ENCODE data around the gene SOX12. TPM values are rescaled to one million over a fixed set of nuclear protein-coding genes. Genes with fewer than 3 reads are reported as not detected.
A peak's percentile ranks its signal among the peaks of the same experiment; 100 is the strongest.

SOX12 gene
- polyA plus RNA-seq, 3 donors = 0.03 to 0.51 (median 0.12) TPM

- H3K4me2 ChIP-seq (replicated peaks; ENCODE audit: extremely low read depth, low read length, poor library complexity, severe bottlenecking) = no peak overlapping the region
- Mint-ChIP-seq H3K4me1 (peaks cover 38% of the 10 kb centered on the region), H3K9me3 (peaks cover 0 to 2% (median 0%) of the 10 kb centered on the region in 7 donors), H3K27me3 (ENCODE audit: low read depth in 3 of 3) (peaks cover 1 to 5% (median 2%) of the 10 kb centered on the region in 3 donors), H3K36me3 (no peaks in the 10 kb centered on the region), H3K27ac (no peak overlapping the region), H3K4me3 (no peak overlapping the region)
- WGBS (ENCODE audit: insufficient coverage) = 100% methylated on average over 4 of the region's 4 CpGs
- DNase-seq = no peak
- H4K20me1 ChIP-seq (ENCODE audit: insufficient read depth, low read length) = no peaks in the 10 kb centered on the region
- H3K9ac ChIP-seq (ENCODE audit: insufficient read depth, low read length, poor library complexity, severe bottlenecking) = no peak overlapping the region
- H3K4me1 ChIP-seq (ENCODE audit: control insufficient read depth in 1 of 2, insufficient read depth in 2 of 2, low read length in 2 of 2) = peaks cover 29 to 36% of the 10 kb centered on the region in 2 donors
- H3K9me3 ChIP-seq (replicated peaks in 1 of 2; ENCODE audit: control insufficient read depth in 1 of 2, insufficient read depth in 1 of 2, low read length in 2 of 2) = no peaks in the 10 kb centered on the region
- TF ChIP-seq CTCF (IDR thresholded peaks at IDR 0.05) = no peak
- no peak overlapping the region for H2AFZ ChIP-seq (ENCODE audit: insufficient read depth, low read depth, low read length, poor library complexity, severe bottlenecking)
- no peaks in the 10 kb centered on the region for H3K36me3 ChIP-seq (replicated peaks in 1 of 2; ENCODE audit: control insufficient read depth in 1 of 2, insufficient read depth in 2 of 2, low read length in 2 of 2)
- intact Hi-C loops (cut with micrococcal nuclease) = no loop called here
- no peak overlapping the region for H3K4me3 ChIP-seq (replicated peaks in 1 of 3; ENCODE audit: low read depth in 2 of 3, low read length in 3 of 3)
- H3K79me2 ChIP-seq (ENCODE audit: insufficient read depth, low read length) = no peaks in the 10 kb centered on the region
- H3K27me3 ChIP-seq (ENCODE audit: control insufficient read depth in 2 of 2, insufficient read depth in 2 of 2, low read length in 2 of 2) = no peaks in the 10 kb centered on the region
- no peak overlapping the region for H3K27ac ChIP-seq (ENCODE audit: low read depth in 1 of 2, low read length in 2 of 2)
Measured at GRCh38 chr20:368915-369314, 43.6 kb downstream of the SOX12 start.

- Histone ChIP-seq H3K4me1 (ENCODE audit: control insufficient read depth in 1 of 2, insufficient read depth in 2 of 2, low read length in 2 of 2) (peaks cover 31 to 40% of the 10 kb centered on the region in 2 donors), H3K27ac (ENCODE audit: low read depth in 1 of 2, low read length in 2 of 2) (no peak overlapping the region), H3K36me3 (replicated peaks in 1 of 2; ENCODE audit: control insufficient read depth in 1 of 2, insufficient read depth in 2 of 2, low read length in 2 of 2) (no peaks in the 10 kb centered on the region), H4K20me1 (ENCODE audit: insufficient read depth, low read length) (no peaks in the 10 kb centered on the region), H3K79me2 (ENCODE audit: insufficient read depth, low read length) (no peaks in the 10 kb centered on the region), H2AFZ (ENCODE audit: insufficient read depth, low read depth, low read length, poor library complexity, severe bottlenecking) (no peak overlapping the region), H3K4me2 (replicated peaks; ENCODE audit: extremely low read depth, low read length, poor library complexity, severe bottlenecking) (no peak overlapping the region), H3K9me3 (replicated peaks in 1 of 2; ENCODE audit: control insufficient read depth in 1 of 2, insufficient read depth in 1 of 2, low read length in 2 of 2) (no peaks in the 10 kb centered on the region), H3K9ac (ENCODE audit: insufficient read depth, low read length, poor library complexity, severe bottlenecking) (no peak overlapping the region), H3K4me3 (replicated peaks in 1 of 3; ENCODE audit: low read depth in 2 of 3, low read length in 3 of 3) (no peak overlapping the region), H3K27me3 (ENCODE audit: control insufficient read depth in 2 of 2, insufficient read depth in 2 of 2, low read length in 2 of 2) (no peaks in the 10 kb centered on the region)
- 99% methylated on average over 6 of the region's 7 CpGs for WGBS (ENCODE audit: insufficient coverage)
- TF ChIP-seq CTCF (IDR thresholded peaks at IDR 0.05) = no peak
- intact Hi-C loops (cut with micrococcal nuclease) = loop anchor here in 1 of 2 donors (5.0 kb wide), 1 partner anchor 37 kb away; the partner anchor contains the start of gene RBCK1
- no peak overlapping the region for H3K4me3 Mint-ChIP-seq
- H3K27me3 Mint-ChIP-seq (ENCODE audit: low read depth in 3 of 3) = peaks cover 1 to 5% (median 2%) of the 10 kb centered on the region in 3 donors
- H3K27ac Mint-ChIP-seq = peak overlapping the region in 1 of 7 donors; percentile 38
- peaks cover 0 to 2% (median 0%) of the 10 kb centered on the region in 7 donors for H3K9me3 Mint-ChIP-seq
- DNase-seq = no peak
- peaks cover 38% of the 10 kb centered on the region for H3K4me1 Mint-ChIP-seq
- no peaks in the 10 kb centered on the region for H3K36me3 Mint-ChIP-seq
Measured at GRCh38 chr20:370151-370600, 44.8 kb downstream of the SOX12 start.
